ENCODE measurements around the gene TTPAL.

GRCh38 chr20:44480097-44480496 lies 4.4 kb downstream of the TTPAL start:
- no peak for TF ChIP-seq CTCF (conservative IDR thresholded peaks at IDR 0.05)
- no peak for TF ChIP-seq ZFX (IDR thresholded peaks at IDR 0.05)
